Activated naive CD8-positive, alpha-beta T cell (primary cell): Measurements from ENCODE around the gene PSD.
A peak's percentile ranks its signal among the peaks of the same experiment; 100 is the strongest.
"Not testable (repeated sequence)": the region's sequence is repeated elsewhere in the genome, so short reads cannot be mapped to it uniquely, and the experiment has no call there.

Source experiments
- H3K27ac Mint-ChIP-seq: one replicate; pipeline ENCODE4 v1.8.0; 2021; ENCODE audit warnings: mixed read lengths
- H3K27me3 Mint-ChIP-seq: one replicate; pipeline ENCODE4 v1.8.0; 2021; ENCODE audit warnings: mixed read lengths
- H3K36me3 Mint-ChIP-seq: one replicate; pipeline ENCODE4 v1.8.0; 2021; ENCODE audit warnings: mixed read lengths
- H3K4me1 Mint-ChIP-seq: one replicate; pipeline ENCODE4 v1.8.0; 2021; ENCODE audit warnings: low read depth, mixed read lengths
- H3K4me3 Mint-ChIP-seq: one replicate; pipeline ENCODE4 v1.8.0; 2021; ENCODE audit warnings: mild to moderate bottlenecking, mixed read lengths
- H3K9me3 Mint-ChIP-seq: one replicate; pipeline ENCODE4 v1.8.0; 2021; ENCODE audit warnings: low read depth, mixed read lengths

Gene PSD

GRCh38 chr10:102418622-102419268, at the start of gene PSD:
Gene PSD (minus strand): TSS chr10:102418785. CDS start chr10:102417038, 1,747 bp downstream.
- Mint-ChIP-seq H3K36me3 (no peaks in the 10 kb centered on the region), H3K27me3 (peaks cover 15% of the 10 kb centered on the region), H3K4me1 (peaks cover 35% of the 10 kb centered on the region), H3K9me3 (no peaks in the 10 kb centered on the region), H3K4me3 (peak within 1 kb of the TSS; percentile 97), H3K27ac (no peak within 1 kb of the TSS)

DNA sequence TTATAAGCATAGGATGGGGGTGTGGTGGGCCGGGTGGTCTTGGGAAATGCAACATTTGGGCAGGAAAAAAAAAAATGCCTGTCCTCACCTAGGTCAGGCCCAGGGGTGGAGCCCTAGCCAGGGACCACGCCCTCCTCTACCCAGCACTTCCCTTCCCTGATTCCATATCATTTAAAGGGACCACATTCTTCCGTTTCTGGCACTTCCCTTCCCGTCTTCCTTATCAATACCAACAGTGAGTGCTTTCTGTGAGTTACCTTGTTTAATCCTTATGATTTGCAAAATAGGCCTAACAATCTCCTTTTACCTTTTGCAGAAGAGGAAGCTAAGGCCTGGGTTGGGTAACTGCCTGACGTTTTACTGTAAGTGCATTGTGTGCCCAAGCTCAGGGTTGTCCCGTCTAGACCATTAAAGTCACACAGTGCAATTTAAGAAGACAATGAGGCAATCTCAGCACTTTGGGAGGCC, 49.4 kb upstream of the PSD start:
- no peaks in the 10 kb centered on the region for H3K36me3 Mint-ChIP-seq
- H3K27ac Mint-ChIP-seq: no peak overlapping the region
- H3K27me3 Mint-ChIP-seq: no peaks in the 10 kb centered on the region
- H3K4me3 Mint-ChIP-seq: no peak overlapping the region
- H3K9me3 Mint-ChIP-seq: no peaks in the 10 kb centered on the region
- peaks cover 11% of the 10 kb centered on the region for H3K4me1 Mint-ChIP-seq

GRCh38 chr10:102467318-102467717, 48.7 kb upstream of the PSD start:
- Mint-ChIP-seq H3K4me3 (no peak overlapping the region), H3K27ac (no peak overlapping the region), H3K4me1 (peaks cover 12% of the 10 kb centered on the region)

DNA sequence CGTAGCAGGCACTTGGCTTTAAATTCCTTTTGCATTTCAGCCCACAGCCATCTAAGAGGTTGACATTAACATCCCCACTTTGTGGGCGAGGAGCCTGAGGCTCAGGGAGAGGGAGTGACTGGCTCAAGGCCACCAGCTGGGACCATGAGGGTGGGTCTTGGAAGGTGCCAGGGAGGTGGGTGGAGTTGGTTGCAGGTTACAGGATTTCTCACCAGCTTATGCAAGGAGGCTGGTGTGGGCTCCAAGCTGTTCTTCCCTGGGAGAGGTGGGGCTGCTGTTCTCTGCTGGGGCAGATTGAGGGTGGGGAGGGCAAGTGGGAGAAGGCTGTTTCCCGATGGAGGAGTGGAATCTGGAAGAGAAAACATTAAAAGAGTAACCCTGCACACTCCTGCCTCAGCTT, 46.9 kb upstream of the PSD start:
- no peaks in the 10 kb centered on the region for H3K27me3 Mint-ChIP-seq
- no peaks in the 10 kb centered on the region for H3K9me3 Mint-ChIP-seq
- no peak overlapping the region for H3K4me3 Mint-ChIP-seq
- H3K27ac Mint-ChIP-seq: no peak overlapping the region
- H3K4me1 Mint-ChIP-seq: peaks cover 28% of the 10 kb centered on the region
- H3K36me3 Mint-ChIP-seq: no peaks in the 10 kb centered on the region

More at GRCh38 chr10:102467318-102467717, 48.7 kb upstream of the PSD start:
- Mint-ChIP-seq H3K9me3 (no peaks in the 10 kb centered on the region), H3K27me3 (no peaks in the 10 kb centered on the region), H3K36me3 (no peaks in the 10 kb centered on the region)

DNA sequence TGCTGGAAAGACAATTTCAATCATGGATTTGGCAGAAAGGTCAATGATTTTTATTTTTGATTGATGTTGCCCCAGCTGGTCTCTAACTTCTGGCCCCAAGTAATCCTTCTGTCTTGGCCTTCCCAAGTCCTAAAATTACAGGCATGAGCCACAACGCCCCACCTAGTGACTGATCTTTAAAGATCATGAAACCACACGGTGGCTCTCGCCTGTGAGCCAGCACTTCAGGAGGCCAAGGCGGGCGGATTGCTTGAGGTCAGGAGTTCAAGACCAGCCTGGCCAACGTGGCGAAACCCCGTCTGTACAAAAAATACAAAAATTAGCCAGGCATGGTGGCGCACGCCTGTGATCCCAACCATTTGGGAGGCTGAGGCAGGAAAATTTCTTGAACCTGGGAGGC, 45.4 kb upstream of the PSD start:
- Mint-ChIP-seq H3K36me3 (no peaks in the 10 kb centered on the region), H3K27me3 (no peaks in the 10 kb centered on the region), H3K9me3 (no peaks in the 10 kb centered on the region), H3K27ac (no peak overlapping the region), H3K4me3 (no peak overlapping the region), H3K4me1 (peaks cover 28% of the 10 kb centered on the region)

DNA sequence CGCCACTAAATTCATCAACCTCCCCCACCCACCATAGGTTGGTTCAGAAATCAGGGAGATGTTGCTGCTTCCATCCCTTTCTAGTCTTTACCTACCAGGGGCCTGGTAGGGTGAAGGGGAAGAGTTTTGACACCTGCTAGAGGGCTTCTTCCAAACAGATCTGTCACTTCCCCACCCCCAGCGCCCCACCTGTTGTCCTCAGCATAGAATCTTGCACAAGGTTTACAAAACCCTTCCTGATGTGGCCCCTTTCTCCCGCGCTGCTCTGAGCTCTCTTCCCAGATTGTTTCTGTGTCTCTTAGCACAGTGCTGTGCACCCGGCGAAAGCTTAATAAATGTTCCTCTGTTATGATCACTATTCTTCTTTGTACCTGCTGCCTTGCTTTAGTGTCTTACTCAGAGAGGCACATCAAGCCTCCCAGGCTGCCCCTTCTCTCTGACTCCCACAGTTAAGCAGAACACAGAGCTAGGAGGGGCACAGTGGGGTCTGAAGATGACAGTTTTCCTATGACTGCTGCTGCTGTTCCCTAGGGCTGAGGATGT, 44.0 kb upstream of the PSD start:
- no peaks in the 10 kb centered on the region for H3K27me3 Mint-ChIP-seq
- no peaks in the 10 kb centered on the region for H3K36me3 Mint-ChIP-seq
- H3K27ac Mint-ChIP-seq: no peak overlapping the region
- H3K9me3 Mint-ChIP-seq: no peaks in the 10 kb centered on the region
- peaks cover 28% of the 10 kb centered on the region for H3K4me1 Mint-ChIP-seq
- H3K4me3 Mint-ChIP-seq: peak overlapping the region; percentile 95

DNA sequence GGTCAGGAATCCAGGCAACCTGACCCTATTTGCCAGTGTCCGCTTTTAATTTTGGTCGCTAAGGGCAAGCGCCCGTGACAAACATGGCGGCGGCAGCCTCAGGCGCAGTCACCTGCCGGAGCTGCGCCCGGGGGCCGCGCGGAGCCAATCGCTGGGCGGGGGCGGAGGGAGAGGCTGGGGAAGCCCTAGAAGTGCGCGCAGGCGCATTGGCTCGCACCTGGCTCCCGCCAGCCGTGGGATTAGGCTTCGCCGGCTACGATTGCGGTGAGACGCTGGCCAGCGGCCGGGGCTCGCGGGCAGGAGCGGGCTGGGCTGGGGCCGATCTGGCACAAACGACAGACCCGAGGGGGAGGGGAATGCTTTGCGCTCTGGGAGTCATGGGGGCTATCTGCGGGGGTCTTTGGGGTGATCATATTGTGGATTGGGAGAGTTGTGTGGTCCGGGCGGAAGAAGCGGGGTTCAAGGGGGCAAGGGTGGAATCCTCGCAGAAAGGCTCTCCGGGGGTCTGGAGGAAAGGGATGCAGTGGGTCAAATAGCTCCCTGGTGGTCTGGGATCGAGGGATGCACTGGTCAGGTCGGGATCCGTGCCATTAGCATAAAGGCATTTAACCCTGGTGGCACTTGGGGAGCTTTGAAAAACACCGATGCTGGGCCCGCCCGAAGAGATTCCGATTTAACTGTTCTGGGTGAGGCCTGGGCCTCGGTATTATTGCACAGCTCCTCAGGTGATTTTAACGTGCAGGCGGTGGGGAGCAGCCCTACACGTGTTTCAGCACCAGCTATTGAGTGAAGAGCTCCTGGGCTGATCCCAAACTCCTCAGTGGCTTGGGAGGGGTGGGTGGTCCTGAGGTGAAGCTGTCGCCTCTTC, 42.8 kb upstream of the PSD start:
- H3K4me1 Mint-ChIP-seq: peaks cover 28% of the 10 kb centered on the region
- no peaks in the 10 kb centered on the region for H3K36me3 Mint-ChIP-seq
- H3K27me3 Mint-ChIP-seq: no peaks in the 10 kb centered on the region
- peak overlapping the region; percentile 95 for H3K4me3 Mint-ChIP-seq
- no peaks in the 10 kb centered on the region for H3K9me3 Mint-ChIP-seq
- peak overlapping the region; percentile 88 for H3K27ac Mint-ChIP-seq

DNA sequence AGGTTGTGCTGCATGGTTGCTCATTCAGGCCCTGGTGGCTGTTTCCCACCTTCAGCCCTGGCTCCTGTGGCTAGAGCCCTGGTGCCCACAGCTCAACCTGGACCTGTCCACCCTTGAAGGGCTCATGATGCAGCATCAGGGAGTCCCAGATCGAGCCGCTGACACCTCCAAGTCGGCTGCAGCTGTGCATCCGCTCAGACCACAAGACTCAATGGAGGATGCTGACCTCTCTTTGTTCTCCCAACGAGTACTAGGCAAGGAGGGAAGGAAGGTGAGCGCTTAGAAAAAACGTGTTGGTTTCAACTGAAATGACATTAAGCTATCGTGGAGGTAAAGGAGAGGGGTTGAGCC, 42.2 kb upstream of the PSD start:
- H3K36me3 Mint-ChIP-seq: no peaks in the 10 kb centered on the region
- H3K4me3 Mint-ChIP-seq: peak overlapping the region; percentile 95
- H3K27ac Mint-ChIP-seq: peak overlapping the region; percentile 88
- peaks cover 28% of the 10 kb centered on the region for H3K4me1 Mint-ChIP-seq
- no peaks in the 10 kb centered on the region for H3K9me3 Mint-ChIP-seq
- no peaks in the 10 kb centered on the region for H3K27me3 Mint-ChIP-seq

DNA sequence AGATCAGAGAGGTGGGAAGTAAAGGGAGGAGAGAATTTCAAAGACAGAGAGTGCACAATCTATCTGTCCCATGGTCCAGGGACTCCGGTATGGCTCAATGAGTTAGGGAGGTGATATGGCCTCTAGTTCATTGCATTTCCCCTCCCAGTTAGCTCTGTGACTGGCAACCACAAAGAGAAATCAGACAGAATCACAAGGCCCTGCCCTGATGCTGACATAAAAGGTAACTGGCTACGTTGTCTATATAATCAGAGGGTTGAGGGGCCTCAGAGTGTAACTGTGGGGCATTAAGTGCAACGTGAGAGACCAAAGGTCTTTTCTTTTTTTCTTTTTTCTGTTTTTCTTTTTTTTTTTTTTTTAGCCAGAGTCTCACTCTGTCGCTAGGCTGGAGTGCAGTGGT, 40.1 kb upstream of the PSD start:
- H3K27me3 Mint-ChIP-seq: no peaks in the 10 kb centered on the region
- H3K27ac Mint-ChIP-seq: no peak overlapping the region
- peak overlapping the region; percentile 9 for H3K4me3 Mint-ChIP-seq
- H3K4me1 Mint-ChIP-seq: peaks cover 32% of the 10 kb centered on the region
- H3K36me3 Mint-ChIP-seq: no peaks in the 10 kb centered on the region
- H3K9me3 Mint-ChIP-seq: no peaks in the 10 kb centered on the region

GRCh38 chr10:102457591-102458150, 39.1 kb upstream of the PSD start:
- Mint-ChIP-seq H3K9me3 (no peaks in the 10 kb centered on the region), H3K4me3 (no peak overlapping the region), H3K4me1 (peaks cover 32% of the 10 kb centered on the region), H3K27ac (peak overlapping the region; percentile 78), H3K36me3 (peaks cover 4% of the 10 kb centered on the region), H3K27me3 (no peaks in the 10 kb centered on the region)

DNA sequence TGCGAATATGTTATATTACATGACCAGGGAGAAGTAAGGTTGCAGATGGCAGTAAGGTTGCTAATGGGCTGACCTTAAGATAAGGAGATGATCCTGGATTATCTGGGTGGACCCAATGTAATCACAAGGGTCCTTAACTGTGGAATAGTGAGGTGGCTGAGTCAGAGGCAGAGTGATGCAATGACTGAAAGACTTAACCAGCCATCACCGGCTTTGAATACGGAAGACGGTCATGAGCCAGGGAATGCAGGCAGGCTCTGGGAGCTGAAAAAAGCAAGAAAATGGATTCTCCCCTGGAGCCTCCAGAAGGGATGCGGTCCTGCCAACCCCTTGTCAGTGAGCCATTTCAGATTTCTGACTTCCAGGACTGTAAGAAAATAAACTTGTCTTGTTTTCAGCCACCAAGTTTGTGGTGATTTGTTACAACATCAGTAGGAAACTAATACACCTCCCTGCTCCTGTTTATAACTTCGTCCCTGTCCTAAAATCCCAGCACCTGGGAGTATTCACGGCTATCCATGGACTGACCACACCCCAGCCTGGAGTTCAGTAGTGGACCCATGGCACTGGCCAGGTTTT, 37.4 kb upstream of the PSD start:
- Mint-ChIP-seq H3K9me3 (no peaks in the 10 kb centered on the region), H3K27me3 (no peaks in the 10 kb centered on the region), H3K27ac (no peak overlapping the region), H3K4me1 (peaks cover 27% of the 10 kb centered on the region), H3K4me3 (no peak overlapping the region), H3K36me3 (peaks cover 4% of the 10 kb centered on the region)

DNA sequence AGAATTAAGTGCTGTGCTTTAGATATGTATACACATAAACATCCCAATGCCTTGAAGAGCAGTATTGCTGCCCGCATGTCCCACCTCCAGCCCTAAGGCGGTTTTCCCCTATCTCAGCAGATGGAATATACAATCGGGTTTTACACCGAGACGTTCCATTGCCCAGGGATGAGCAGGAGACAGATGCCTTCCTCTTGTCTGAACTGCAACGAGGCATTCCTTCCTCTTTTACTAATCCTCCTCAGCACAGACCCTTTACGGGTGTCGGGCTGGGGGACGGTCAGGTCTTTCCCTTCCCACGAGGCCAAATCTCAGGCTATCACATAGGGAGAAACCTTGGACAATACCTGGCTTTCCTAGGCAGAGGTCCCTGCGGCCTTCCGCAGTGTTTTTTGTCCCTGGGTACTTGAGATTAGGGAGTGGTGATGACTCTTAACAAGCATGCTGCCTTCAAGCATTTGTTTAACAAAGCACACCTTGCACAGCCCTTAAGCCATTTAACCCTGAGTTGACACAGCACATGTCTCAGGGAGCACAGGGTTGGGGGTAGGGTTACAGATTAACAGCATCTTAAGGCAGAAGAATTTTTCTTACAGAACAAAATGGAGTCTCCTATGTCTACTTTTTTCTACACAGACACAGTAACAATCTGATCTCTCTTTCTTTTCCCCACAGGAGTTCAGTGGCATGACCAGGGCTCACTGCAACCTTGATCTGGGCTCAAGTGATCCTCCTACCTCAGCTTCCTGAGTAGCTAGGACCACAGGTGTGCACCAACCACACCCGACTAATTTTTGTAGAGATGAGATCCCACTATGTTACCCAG, 36.3 kb upstream of the PSD start:
- H3K4me3 Mint-ChIP-seq, H3K36me3 Mint-ChIP-seq, H3K9me3 Mint-ChIP-seq, H3K27me3 Mint-ChIP-seq: not testable (repeated sequence)
- peak overlapping the region; percentile 59 for H3K27ac Mint-ChIP-seq
- peaks cover 22% of the 10 kb centered on the region for H3K4me1 Mint-ChIP-seq

- H3K27ac Mint-ChIP-seq: peak overlapping the region; percentile 91
- H3K4me3 Mint-ChIP-seq: peak overlapping the region; percentile 17
- no peaks in the 10 kb centered on the region for H3K27me3 Mint-ChIP-seq
- peaks cover 31% of the 10 kb centered on the region for H3K4me1 Mint-ChIP-seq
- no peaks in the 10 kb centered on the region for H3K9me3 Mint-ChIP-seq
- H3K36me3 Mint-ChIP-seq: peaks cover 4% of the 10 kb centered on the region
These were observed 34.9 kb upstream of the PSD start for GRCh38 chr10:102453502-102453901.

DNA sequence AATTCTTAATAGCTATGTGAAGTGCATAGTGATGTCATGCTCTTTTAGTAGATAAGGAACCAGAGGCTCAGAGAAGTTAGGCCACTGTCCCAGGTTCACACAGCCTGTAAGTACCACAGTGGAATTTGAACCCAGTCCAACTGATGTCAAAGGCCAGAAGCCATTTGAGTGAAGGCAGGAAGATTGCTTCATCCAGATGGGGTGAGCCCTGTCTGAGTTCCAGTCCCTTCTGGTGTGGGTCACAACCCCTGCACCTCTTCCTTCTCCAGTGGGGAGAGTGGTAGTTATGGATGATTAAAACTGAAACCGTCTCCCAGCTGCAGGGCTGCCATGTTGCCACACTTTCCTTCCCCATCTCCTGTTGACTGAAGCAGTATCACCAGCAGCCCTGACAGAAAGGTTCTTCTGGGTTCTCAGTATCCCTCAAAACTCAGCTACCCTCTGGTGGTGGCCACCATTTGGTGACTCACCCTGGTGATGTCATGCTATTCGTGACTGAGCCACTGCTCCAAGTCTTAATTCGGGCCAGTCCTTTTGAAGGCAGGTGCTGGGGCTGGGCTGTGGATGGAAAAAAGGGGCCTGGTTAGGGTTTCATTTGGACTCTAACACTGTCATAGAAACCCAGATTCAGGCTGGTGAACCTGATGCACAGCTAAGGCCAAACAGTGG, 34.2 kb upstream of the PSD start:
- peaks cover 31% of the 10 kb centered on the region for H3K4me1 Mint-ChIP-seq
- H3K27ac Mint-ChIP-seq: peak overlapping the region; percentile 91
- H3K9me3 Mint-ChIP-seq: no peaks in the 10 kb centered on the region
- H3K36me3 Mint-ChIP-seq: peaks cover 4% of the 10 kb centered on the region
- H3K27me3 Mint-ChIP-seq: no peaks in the 10 kb centered on the region
- peak overlapping the region; percentile 90 for H3K4me3 Mint-ChIP-seq
